Heart left ventricle (tissue), 16 donors: ENCODE results near the gene SLC35F5. TPM values are rescaled to one million over a fixed set of nuclear protein-coding genes. Genes with fewer than 3 reads are reported as not detected.

Experiments
- ATAC-seq, 4 donors: fragments of 200-7000 bp; cut with Tn5 transposase; one replicate each; pipeline ENCODE4 v1.9.1; 2020 to 2022; ENCODE audit warnings: moderate library complexity in 4 of 4, mild to moderate bottlenecking in 3 of 4, moderate number of reproducible peaks in 1 of 4
- DNase-seq, 5 donors: peaks; one replicate each; pipeline ENCODE4 v3.0.0-alpha.2; 2020
- H3K27ac ChIP-seq, 12 donors: fragments of 200-600 bp; sonication (generic) in 4 of 12; one replicate each; pipeline versions ENCODE4 v1.5.0 to v1.8.0; 2016 to 2022; ENCODE audit warnings: mild to moderate bottlenecking in 2 of 12
- H3K27me3 ChIP-seq, 9 donors: fragments of 200-600 bp; sonication (generic) in 2 of 9; one replicate each; pipeline versions ENCODE4 v1.5.1 to v1.8.0; 2016 to 2022; ENCODE audit warnings: mild to moderate bottlenecking in 3 of 9
- H3K36me3 ChIP-seq, 9 donors: fragments of 200-600 bp; sonication (generic) in 2 of 9; one replicate each; pipeline versions ENCODE4 v1.5.0 to v1.8.0; 2018 to 2022; ENCODE audit warnings: mild to moderate bottlenecking in 2 of 9
- H3K4me1 ChIP-seq, 12 donors: fragments of 200-600 bp; sonication (generic) in 4 of 12; one replicate each; pipeline versions ENCODE4 v1.5.0 to v1.8.0; 2016 to 2022; ENCODE audit warnings: mild to moderate bottlenecking in 3 of 12
- H3K4me3 ChIP-seq, 12 donors: fragments of 200-600 bp; sonication (generic) in 4 of 12; one replicate each; pipeline versions ENCODE4 v1.5.0 to v1.8.0; 2017 to 2022; ENCODE audit warnings: mild to moderate bottlenecking in 9 of 12, moderate library complexity in 4 of 12
- H3K9me3 ChIP-seq, 12 donors: fragments of 200-600 bp; sonication (generic) in 4 of 12; one replicate each; pipeline versions ENCODE4 v1.5.0 to v1.8.0; 2016 to 2022; ENCODE audit warnings: mild to moderate bottlenecking in 1 of 12
- POLR2A ChIP-seq, 2 donors: fragments of 450-650 bp; IDR thresholded peaks; one replicate each; pipeline ENCODE4 v1.6.1; 2017; ENCODE audit warnings: antibody characterized with exemption in 2 of 2, mild to moderate bottlenecking in 2 of 2, moderate library complexity in 2 of 2
- WGBS, 4 donors: extraction: QIAGEN DNeasy Blood & Tissue Kit in 2 of 4; methylation state at CpG; one replicate each; pipeline versions ENCODE4 v1.1.5 to v1.1.7; 2013 to 2018; 5-methylcytosine and 5-hydroxymethylcytosine counted together
- intact Hi-C, 10 donors: fragments of 100-400 bp; cut with DNase I; formaldehyde crosslinking; loops; one replicate each; pipeline versions ENCODE4 v1.11.1 to v1.14.2; 2022
- polyA plus RNA-seq, 2 donors: library from polyadenylated mRNA; stranded (reverse); fragments of 200-250 nt; gene quantifications; one replicate each; pipeline ENCODE4 v1.2.3, GENCODE V29; 2013
- total RNA-seq, 9 donors: library from RNA; depleted of rRNA in 2 of 9; stranded (reverse); fragments of >200 nt in 2 of 9; fragmentation: NEBNext Ultra II Directional in 3 of 9; extraction: Animal tissue kit (Norgen Biotek cat#: 25700) in 3 of 9; gene quantifications; one replicate each; pipeline versions ENCODE4 v1.1.0 to v1.2.4, GENCODE V29; 2016 to 2023
- TF ChIP-seq, protein P1 (sequence below), 12 donors: fragments of 200-600 bp; sonication (generic) in 4 of 12; IDR thresholded peaks; one replicate each; pipeline versions ENCODE4 v1.5.0 to v1.8.0; 2018 to 2022; ENCODE audit warnings: antibody characterized with exemption in 12 of 12, mild to moderate bottlenecking in 5 of 12
- donor health status: ischemic (EF 13 %, LVEDD 7.1; RV severe dilation, severe dysfunction).
- donor health status: healthy with polysubstance abuse.
- donor health status: DM: no; HTN: yes; CAD: no.
- donor health status: DM: no; HTN: no; CAD: no.
- donor health status: ischemic (EF 25% LVEDD 6.9; RV normal size, moderate dysfunction).
- donor health status: ischemic (EF 25% LVEDD 5.7; RV mildly dilated, moderate dysfunction).
- donor health status: healthy.
- donor health status: DM: yes; HTN: yes; CAD: no.
- donor health status: ischemic (EF 35%, LVEDD 5.7; RV mildly dilated, moderate dysfunction).
- donor health status: nonischemic (EF 11% LVEDD 7.7; RV severe dilation, severe dysfunction).
- donor health status: DM: yes; HTN: yes; CAD: no.
- donor health status: PGD.
- donor health status: ischemic (EF 29% LVEDD 5.4; RV normal size, mild dysfunction).
- donor health status: nonischemic (EF 23%, LVEDD 6.1; RV moderate dilation, normal function).

SLC35F5 gene
- total and polyA plus RNA-seq, 11 donors = 22.6 to 97.2 (median 61.9) TPM

DNA sequence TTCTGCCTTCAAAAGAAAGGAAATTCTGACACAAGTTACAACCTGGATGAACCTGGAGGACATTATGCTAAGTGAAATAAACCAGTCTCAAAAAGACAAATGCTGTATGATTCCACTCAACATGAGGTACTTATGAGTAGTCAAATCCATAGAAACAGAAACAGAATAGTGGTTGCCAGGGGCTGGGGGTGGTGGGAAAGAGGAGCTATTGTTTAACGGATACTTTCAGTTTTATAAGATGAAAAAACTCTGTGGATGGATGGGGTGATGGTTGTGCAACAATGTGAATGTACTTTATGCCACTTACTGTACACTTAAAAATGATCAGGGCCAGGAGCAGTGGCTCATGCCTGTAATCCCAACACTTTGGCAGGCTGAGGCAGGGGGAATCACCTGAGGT lies 15.4 kb downstream of the SLC35F5 start:
- TF ChIP-seq, protein P1, sequence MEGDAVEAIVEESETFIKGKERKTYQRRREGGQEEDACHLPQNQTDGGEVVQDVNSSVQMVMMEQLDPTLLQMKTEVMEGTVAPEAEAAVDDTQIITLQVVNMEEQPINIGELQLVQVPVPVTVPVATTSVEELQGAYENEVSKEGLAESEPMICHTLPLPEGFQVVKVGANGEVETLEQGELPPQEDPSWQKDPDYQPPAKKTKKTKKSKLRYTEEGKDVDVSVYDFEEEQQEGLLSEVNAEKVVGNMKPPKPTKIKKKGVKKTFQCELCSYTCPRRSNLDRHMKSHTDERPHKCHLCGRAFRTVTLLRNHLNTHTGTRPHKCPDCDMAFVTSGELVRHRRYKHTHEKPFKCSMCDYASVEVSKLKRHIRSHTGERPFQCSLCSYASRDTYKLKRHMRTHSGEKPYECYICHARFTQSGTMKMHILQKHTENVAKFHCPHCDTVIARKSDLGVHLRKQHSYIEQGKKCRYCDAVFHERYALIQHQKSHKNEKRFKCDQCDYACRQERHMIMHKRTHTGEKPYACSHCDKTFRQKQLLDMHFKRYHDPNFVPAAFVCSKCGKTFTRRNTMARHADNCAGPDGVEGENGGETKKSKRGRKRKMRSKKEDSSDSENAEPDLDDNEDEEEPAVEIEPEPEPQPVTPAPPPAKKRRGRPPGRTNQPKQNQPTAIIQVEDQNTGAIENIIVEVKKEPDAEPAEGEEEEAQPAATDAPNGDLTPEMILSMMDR (IDR thresholded peaks at IDR 0.05) = no peak
- no peak for TF ChIP-seq POLR2A (IDR thresholded peaks at IDR 0.05)
- no peak overlapping the region for H3K27ac ChIP-seq
- intact Hi-C loops = loop anchor here in 2 of 10 donors (5.0 to 10.0 kb wide), 2 partner anchors 196 to 214 kb away; no protein-coding TSS in a partner anchor
- 88 to 97% (median 94%) methylated on average over 1 of the region's 1 CpG for WGBS, 4 donors
- ATAC-seq (no peak), DNase-seq (no peak)
- H3K9me3 ChIP-seq = no peaks in the 10 kb centered on the region
- H3K27me3 ChIP-seq = no peaks in the 10 kb centered on the region
- H3K4me3 ChIP-seq = no peak overlapping the region
- no peaks in the 10 kb centered on the region for H3K4me1 ChIP-seq
- peaks cover 0 to 100% (median 94%) of the 10 kb centered on the region in 9 donors for H3K36me3 ChIP-seq

DNA sequence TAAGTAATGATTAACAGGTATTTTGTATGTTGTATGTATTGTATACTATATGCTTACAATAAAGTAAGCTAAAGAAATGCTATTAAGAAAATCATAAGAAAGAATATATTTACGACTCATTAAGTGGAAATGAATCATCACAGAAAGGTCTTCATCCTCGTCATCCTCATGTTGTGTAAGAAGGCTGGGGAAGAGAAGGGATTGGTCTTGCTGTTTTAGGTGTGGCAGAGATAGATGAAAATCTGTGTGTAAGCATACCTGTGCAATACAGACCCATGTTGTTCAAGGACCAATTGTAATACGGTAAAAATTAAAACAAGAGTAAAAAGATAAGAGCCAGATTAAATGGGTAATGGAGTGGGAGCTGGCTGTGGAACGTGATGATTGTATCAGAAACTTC lies 16.6 kb downstream of the SLC35F5 start:
- intact Hi-C loops = loop anchor here in 2 of 10 donors (5.0 to 10.0 kb wide), 2 partner anchors 197 to 215 kb away; no protein-coding TSS in a partner anchor
- H3K4me1 ChIP-seq = no peaks in the 10 kb centered on the region
- no peak overlapping the region for H3K4me3 ChIP-seq
- no peak overlapping the region for H3K27ac ChIP-seq
- H3K27me3 ChIP-seq = no peaks in the 10 kb centered on the region
- TF ChIP-seq, protein P1 (IDR thresholded peaks at IDR 0.05) = no peak
- TF ChIP-seq POLR2A (IDR thresholded peaks at IDR 0.05) = no peak
- H3K36me3 ChIP-seq = peaks cover 0 to 100% (median 91%) of the 10 kb centered on the region in 9 donors
- DNase-seq (no peak), ATAC-seq (no peak)
- WGBS, 4 donors = 90 to 94% (median 93%) methylated on average over 4 of the region's 4 CpGs
- H3K9me3 ChIP-seq = no peaks in the 10 kb centered on the region

DNA sequence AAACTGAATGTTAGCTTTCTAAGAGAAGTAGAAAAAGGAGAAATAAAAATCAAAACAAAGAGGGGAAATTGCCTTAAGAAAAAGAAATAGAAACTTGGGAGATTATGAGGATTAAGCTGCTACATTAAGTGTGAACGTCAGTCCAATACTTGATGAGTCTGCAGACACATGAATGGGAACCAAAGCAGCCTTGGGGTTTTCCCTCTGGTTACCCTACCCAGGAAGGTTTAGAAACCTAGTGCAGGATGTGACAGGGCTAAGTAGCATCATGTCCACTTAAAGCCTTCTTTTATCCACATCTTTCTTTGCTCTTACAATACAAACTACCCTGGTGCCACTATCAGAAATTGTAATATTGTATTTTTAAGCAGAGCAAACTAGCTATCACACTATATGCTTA lies 22.3 kb downstream of the SLC35F5 start:
- no peak overlapping the region for H3K27ac ChIP-seq
- no peak for ATAC-seq
- intact Hi-C loops = no loop called here
- H3K9me3 ChIP-seq = no peaks in the 10 kb centered on the region
- no peak overlapping the region for H3K4me3 ChIP-seq
- no peak for TF ChIP-seq POLR2A (IDR thresholded peaks at IDR 0.05)
- TF ChIP-seq, protein P1 (IDR thresholded peaks at IDR 0.05) = no peak
- peaks cover 0 to 100% (median 81%) of the 10 kb centered on the region in 9 donors for H3K36me3 ChIP-seq
- H3K4me1 ChIP-seq = no peaks in the 10 kb centered on the region
- no peaks in the 10 kb centered on the region for H3K27me3 ChIP-seq
- WGBS, 4 donors = 82 to 91% (median 88%) methylated on average over 1 of the region's 1 CpG
- DNase-seq = no peak

DNA sequence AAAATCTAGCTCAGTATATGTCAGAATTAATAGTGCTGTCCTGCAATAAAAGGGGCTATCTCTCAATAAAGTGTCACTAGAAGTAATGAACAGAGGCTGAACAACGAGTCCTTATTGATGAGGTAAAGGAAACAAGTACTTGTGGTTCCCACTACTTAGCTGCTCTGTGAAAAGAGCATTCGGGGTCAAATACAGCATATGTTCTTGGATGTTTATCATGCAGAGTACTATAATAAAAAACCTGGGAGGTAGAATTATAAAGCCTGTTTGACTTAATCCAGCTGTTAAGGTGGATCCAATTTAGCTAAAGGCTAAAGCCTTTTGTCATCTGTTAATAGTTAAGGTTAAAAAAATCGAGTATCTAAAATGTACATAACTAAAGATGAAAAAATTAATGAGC lies 32.4 kb downstream of the SLC35F5 start:
- no peak for DNase-seq
- Histone ChIP-seq H3K4me3 (no peak overlapping the region), H3K36me3 (peaks cover 0 to 96% (median 68%) of the 10 kb centered on the region in 9 donors), H3K27ac (no peak overlapping the region), H3K9me3 (no peaks in the 10 kb centered on the region), H3K27me3 (no peaks in the 10 kb centered on the region), H3K4me1 (peaks cover 0 to 6% (median 0%) of the 10 kb centered on the region in 12 donors)
- 79 to 86% (median 83%) methylated on average over 3 of the region's 3 CpGs for WGBS, 4 donors
- intact Hi-C loops = no loop called here
- TF ChIP-seq, protein P1 (IDR thresholded peaks at IDR 0.05) = no peak
- no peak for TF ChIP-seq POLR2A (IDR thresholded peaks at IDR 0.05)
- no peak for ATAC-seq
